ENCODE results near the gene MTHFD1L.
"Not testable (repeated sequence)": the region's sequence is repeated elsewhere in the genome, so short reads cannot be mapped to it uniquely, and the experiment has no call there.

The MTHFD1L gene

DNA sequence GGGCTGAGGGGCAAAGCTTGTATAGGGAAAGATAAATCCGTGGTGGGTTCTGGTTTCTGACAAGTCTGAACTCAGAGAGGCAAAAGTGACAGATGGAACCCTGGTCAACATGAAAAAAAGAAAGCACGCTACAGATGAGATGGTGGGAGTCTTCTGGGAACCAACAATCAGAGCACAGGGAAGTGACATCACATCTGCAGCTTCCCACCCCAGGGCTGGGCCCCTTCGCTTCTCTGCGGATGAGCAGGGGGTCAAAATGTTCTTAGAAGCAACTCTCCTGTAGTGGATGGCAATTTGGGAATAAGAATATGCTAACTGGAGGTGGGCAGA is 245.0 kb downstream of the MTHFD1L start:
- ATAC-seq (ENCODE audit: low read depth) (no peak), DNase-seq (ENCODE audit: low spot score in 2 of 2) (no peak)
- H3K36me3 Mint-ChIP-seq, result no peaks in the 10 kb centered on the region
- H3K4me3 Mint-ChIP-seq, result no peak overlapping the region
- H3K4me1 Mint-ChIP-seq, result no peaks in the 10 kb centered on the region
- no peak overlapping the region for H3K27ac Mint-ChIP-seq
- H3K9me3 Mint-ChIP-seq, result peaks cover 1% of the 10 kb centered on the region
- H3K27me3 Mint-ChIP-seq, result peaks cover 7% of the 10 kb centered on the region

DNA sequence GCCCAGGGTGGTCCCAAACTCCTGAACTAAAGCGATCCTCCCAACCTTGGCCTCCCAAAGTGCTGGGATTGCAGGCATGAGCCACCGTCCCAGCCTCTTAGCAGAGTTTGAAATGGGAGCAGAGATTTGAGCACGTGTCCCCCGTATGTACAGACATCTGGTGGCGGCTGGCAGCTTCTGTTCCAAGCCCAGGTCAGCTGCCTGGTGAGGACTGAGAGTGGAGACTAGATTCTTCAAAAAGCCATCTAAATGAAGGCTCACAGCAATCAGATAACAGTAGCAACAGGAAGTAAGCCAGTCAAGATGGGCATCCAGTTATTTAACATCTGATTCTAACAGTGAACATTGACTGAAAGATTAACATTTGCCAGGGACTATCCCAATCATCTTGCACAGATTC is 246.2 kb downstream of the MTHFD1L start:
- DNase-seq (ENCODE audit: low spot score in 2 of 2) (no peak), ATAC-seq (ENCODE audit: low read depth) (no peak)
- H3K27me3 Mint-ChIP-seq, result peaks cover 7% of the 10 kb centered on the region
- H3K27ac Mint-ChIP-seq, result no peak overlapping the region
- no peaks in the 10 kb centered on the region for H3K4me1 Mint-ChIP-seq
- H3K9me3 Mint-ChIP-seq, result peaks cover 1% of the 10 kb centered on the region
- H3K4me3 Mint-ChIP-seq, result no peak overlapping the region
- H3K36me3 Mint-ChIP-seq, result no peaks in the 10 kb centered on the region

DNA sequence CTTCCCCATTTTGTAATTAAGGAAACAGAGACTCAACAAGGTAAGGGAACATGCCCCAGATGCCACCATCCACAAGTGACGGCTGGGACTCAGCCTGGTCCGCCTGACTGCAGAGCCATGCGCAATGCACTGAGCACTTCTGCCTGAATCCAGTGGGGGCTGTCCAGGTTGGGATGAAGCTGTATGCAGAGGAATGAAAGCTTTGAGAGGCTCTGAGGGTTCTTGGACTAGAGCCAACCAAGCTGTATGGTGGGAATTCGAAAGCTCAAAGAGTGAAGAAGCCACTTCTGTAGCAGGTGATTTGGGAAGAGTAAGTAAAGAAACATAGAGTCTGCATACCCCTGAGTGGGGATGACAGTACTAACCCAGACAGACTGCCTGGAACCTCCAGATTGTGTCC is 246.6 kb downstream of the MTHFD1L start:
- no peaks in the 10 kb centered on the region for H3K4me1 Mint-ChIP-seq
- H3K27ac Mint-ChIP-seq, result no peak overlapping the region
- H3K9me3 Mint-ChIP-seq, result peaks cover 1% of the 10 kb centered on the region
- H3K27me3 Mint-ChIP-seq, result peaks cover 7% of the 10 kb centered on the region
- no peaks in the 10 kb centered on the region for H3K36me3 Mint-ChIP-seq
- DNase-seq (ENCODE audit: low spot score in 2 of 2) (no peak), ATAC-seq (ENCODE audit: low read depth) (no peak)
- no peak overlapping the region for H3K4me3 Mint-ChIP-seq

DNA sequence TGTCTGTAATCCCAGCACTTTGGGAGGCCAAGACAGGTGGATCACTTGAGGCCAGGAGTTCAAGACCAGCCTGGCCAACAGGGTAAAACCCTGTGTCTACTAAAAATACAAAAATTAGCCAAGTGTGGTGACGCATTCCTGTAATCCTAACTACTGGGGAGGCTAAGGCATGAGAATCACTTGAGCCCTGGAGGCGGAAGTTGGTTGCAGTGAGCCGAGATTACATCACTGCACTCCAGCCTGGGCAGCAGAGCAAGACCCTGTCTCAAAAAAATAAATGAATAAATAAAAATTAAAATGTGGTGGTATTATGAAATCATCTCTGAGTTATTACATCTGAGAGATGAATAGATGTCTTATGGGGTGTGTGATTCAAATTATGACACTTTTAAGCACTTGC is 247.4 kb downstream of the MTHFD1L start:
- H3K27me3 Mint-ChIP-seq; H3K9me3 Mint-ChIP-seq; DNase-seq (ENCODE audit: low spot score in 2 of 2); H3K4me1 Mint-ChIP-seq; H3K4me3 Mint-ChIP-seq; H3K36me3 Mint-ChIP-seq; ATAC-seq (ENCODE audit: low read depth); H3K27ac Mint-ChIP-seq: not testable (repeated sequence)

DNA sequence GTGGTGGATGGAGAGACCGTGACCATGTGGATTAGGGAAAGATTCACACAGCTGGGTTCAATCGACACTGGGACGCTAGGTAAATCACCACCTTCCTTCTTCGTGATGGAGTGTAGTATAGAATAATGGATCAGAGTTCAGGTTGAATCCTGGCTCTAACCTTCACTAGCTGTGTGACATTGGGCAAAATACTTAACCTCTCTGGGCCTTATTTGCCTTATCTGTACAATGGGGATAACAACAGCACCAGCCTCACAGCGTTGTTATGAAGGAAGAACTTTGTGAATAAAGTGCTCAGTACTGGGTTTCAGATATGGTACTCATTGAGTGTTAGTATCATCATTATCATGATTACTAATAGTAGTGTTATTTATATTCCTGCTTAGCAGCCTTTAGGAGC is 248.1 kb downstream of the MTHFD1L start:
- no peak for DNase-seq (ENCODE audit: low spot score in 2 of 2)

DNA sequence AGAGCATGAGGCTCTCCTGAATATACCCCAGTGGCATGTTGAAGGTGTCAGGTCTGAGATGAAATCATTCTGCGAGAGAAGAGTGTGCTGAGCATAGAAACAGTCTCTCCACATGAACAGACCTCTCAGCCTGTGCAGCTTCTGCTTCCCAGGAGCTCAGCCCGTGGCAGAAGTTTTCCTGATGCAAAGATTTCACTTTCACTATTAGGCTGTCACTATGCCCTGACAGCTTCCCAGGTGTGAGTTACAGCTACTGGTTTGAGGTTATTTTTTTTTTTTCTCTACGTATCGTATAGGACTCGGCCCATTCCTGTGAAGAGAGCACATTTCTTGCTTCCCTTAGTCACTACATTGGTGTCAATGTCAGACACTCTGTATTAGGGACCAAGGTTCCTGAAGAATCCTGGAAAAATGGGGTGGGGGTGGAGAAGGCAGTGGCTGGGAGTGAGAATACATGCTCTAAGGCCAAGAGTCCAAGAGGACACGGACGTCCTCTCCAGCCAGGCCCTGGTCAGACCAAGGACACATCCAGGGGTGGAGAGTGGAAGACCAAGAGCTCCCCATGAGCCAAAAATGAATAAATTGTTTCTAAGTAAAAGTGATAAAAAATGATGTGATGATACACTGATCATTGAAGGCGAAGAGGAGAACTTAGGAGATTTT is 253.1 kb downstream of the MTHFD1L start:
- peaks cover 3% of the 10 kb centered on the region for H3K27me3 Mint-ChIP-seq
- no peaks in the 10 kb centered on the region for H3K36me3 Mint-ChIP-seq
- no peak for ATAC-seq (ENCODE audit: low read depth)
- no peaks in the 10 kb centered on the region for H3K9me3 Mint-ChIP-seq
- no peak overlapping the region for H3K4me3 Mint-ChIP-seq
- no peaks in the 10 kb centered on the region for H3K4me1 Mint-ChIP-seq
- DNase-seq (ENCODE audit: low spot score in 2 of 2), result no peak
- no peak overlapping the region for H3K27ac Mint-ChIP-seq

More for the DNA sequence above, 248.1 kb downstream of the MTHFD1L start:
- H3K4me3 Mint-ChIP-seq, result no peak overlapping the region
- ATAC-seq (ENCODE audit: low read depth), result no peak
- no peak overlapping the region for H3K27ac Mint-ChIP-seq
- no peaks in the 10 kb centered on the region for H3K4me1 Mint-ChIP-seq
- H3K36me3 Mint-ChIP-seq, result no peaks in the 10 kb centered on the region
- peaks cover 1% of the 10 kb centered on the region for H3K9me3 Mint-ChIP-seq
- peaks cover 7% of the 10 kb centered on the region for H3K27me3 Mint-ChIP-seq

DNA sequence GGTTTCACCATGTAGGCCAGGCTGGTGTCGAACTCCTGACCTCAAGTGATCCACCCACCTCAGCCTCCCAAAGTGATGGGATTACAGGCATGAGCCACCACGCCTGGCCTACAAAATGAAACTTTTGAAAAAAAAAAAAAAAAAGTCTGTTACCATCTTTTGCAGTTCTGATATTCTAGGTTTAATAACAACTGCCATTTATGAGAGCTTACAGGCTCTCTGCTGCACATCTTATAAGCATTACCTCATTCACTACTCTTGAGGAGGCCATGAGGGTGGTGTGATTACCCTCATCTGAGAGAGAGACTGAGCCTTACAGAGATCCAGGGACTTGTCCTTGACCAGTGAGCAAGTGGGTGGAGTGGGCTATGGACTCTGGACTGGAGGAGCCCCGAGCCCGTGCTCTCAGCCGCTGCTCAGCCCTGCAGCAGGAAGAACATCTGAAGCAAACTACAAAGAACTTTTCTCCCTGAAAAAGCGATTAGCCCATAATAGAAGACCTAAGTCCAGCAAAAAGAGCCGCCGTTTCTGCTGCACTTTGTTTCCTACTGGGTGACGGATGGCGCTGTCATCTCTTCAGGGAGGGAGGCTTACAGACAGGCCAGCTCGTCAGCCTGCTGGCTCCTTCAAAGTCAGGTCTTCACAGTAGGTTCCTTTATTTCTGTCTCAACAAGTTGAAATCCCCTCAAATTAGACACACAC is 254.5 kb downstream of the MTHFD1L start:
- no peaks in the 10 kb centered on the region for H3K36me3 Mint-ChIP-seq
- H3K9me3 Mint-ChIP-seq, result no peaks in the 10 kb centered on the region
- DNase-seq (ENCODE audit: low spot score in 2 of 2), result no peak
- no peak overlapping the region for H3K27ac Mint-ChIP-seq
- H3K4me3 Mint-ChIP-seq, result no peak overlapping the region
- peaks cover 3% of the 10 kb centered on the region for H3K27me3 Mint-ChIP-seq
- no peak for ATAC-seq (ENCODE audit: low read depth)
- no peaks in the 10 kb centered on the region for H3K4me1 Mint-ChIP-seq

DNA sequence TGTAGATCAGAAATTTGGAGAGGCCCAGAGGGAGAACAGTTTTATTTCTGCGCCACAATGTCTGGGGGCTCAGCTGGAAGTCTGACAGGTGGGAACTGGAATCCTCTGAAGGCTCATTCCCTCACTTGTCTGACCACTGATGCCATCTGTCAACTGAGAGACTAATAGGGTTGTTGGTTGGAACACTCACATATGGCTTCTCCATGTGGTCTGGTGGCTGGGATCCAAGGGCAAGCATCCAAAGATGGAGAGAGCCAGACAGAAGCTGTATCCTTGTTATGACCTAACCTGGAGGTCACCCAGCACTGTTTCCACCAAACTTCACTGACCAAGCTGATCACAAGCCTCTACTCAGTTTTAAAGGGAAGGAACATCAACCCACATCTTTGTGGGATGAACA is 256.4 kb downstream of the MTHFD1L start:
- Mint-ChIP-seq H3K4me3 (no peak overlapping the region), H3K4me1 (no peaks in the 10 kb centered on the region), H3K36me3 (no peaks in the 10 kb centered on the region), H3K27ac (no peak overlapping the region), H3K9me3 (no peaks in the 10 kb centered on the region), H3K27me3 (peaks cover 2% of the 10 kb centered on the region)
- ATAC-seq (ENCODE audit: low read depth), result no peak
- no peak for DNase-seq (ENCODE audit: low spot score in 2 of 2)

DNA sequence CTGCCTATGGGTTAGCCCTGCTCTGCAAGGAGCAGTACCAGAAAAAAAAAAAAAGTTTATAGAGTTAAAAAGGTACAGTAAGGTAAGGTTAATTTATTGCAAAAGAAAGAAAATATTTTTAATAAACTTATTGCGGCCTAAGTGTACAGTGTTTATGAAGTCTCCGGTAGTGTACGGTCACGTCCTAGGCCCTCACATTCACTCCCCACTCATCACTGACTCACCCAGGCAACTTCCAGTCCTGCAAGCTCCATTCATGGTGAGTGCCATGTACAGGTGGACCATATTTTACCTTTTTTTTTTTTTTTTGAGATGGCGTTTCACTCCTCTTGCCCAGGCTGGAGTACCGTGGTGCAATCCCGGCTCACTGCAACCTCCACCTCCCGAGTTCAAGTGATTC is 258.1 kb downstream of the MTHFD1L start:
- H3K27ac Mint-ChIP-seq, H3K4me3 Mint-ChIP-seq, H3K27me3 Mint-ChIP-seq: not testable (repeated sequence)

DNA sequence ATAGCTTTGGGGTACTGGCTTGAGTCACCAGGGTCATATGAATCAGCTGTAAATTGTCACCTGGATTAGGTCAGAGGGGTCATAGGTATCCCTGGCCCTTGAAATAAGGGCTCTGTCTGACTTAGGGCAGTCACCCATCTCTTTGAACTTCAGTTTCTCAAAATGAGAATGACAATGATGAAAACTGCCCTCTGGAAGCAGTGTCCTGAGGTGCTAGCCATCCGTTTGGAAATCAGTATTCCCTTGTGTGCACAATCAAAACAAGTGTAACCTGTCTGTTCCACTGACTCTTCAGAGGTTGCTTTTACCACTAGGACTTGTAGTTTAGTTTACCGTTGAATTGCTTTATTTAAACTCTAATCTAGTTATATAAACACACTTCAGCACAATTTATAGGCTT is 259.7 kb downstream of the MTHFD1L start:
- H3K4me3 Mint-ChIP-seq, H3K4me1 Mint-ChIP-seq: not testable (repeated sequence)

More for the DNA sequence above, 258.1 kb downstream of the MTHFD1L start:
- H3K36me3 Mint-ChIP-seq; H3K4me1 Mint-ChIP-seq; ATAC-seq (ENCODE audit: low read depth); DNase-seq (ENCODE audit: low spot score in 2 of 2); H3K9me3 Mint-ChIP-seq: not testable (repeated sequence)

DNA sequence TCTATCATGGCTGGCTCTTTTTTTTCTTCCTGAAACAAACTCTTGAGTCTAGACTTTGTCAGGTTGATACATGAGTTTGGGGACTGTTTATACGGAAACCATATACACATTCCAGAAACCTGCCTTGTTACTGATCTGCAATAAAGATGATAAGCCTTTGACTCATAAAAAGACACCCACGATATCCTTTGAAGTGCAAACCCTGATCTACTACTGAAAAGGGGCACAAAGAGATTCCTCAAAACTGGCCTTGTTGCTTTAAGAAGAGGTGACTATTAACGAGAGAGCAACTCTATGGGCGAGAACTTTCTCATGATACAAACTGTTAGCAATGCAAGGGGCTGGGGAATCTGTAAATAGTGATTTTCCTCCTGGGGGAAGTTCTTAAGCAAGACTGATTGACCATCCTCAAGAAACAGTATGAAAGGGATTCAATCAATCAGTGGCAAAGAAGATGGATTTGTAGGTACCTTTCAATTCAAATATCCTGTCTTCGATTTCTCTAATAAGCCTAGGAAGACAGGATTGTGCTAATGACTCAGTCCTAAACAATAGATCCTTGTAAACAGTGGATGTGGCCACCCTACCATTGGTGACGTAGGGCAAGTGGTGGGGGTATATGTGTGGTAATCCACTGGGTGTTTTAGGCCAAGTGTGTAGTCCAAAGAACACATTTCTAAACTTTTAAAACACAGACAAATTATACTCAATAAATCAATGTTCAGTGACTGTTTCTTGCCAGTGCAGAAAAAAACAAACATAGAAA is 260.3 kb downstream of the MTHFD1L start:
- ATAC-seq (ENCODE audit: low read depth); H3K4me1 Mint-ChIP-seq; H3K27ac Mint-ChIP-seq; H3K9me3 Mint-ChIP-seq; DNase-seq (ENCODE audit: low spot score in 2 of 2); H3K4me3 Mint-ChIP-seq; H3K36me3 Mint-ChIP-seq; H3K27me3 Mint-ChIP-seq: not testable (repeated sequence)

More for the DNA sequence above, 259.7 kb downstream of the MTHFD1L start:
- ATAC-seq (ENCODE audit: low read depth); DNase-seq (ENCODE audit: low spot score in 2 of 2); H3K9me3 Mint-ChIP-seq; H3K27me3 Mint-ChIP-seq; H3K36me3 Mint-ChIP-seq; H3K27ac Mint-ChIP-seq: not testable (repeated sequence)

DNA sequence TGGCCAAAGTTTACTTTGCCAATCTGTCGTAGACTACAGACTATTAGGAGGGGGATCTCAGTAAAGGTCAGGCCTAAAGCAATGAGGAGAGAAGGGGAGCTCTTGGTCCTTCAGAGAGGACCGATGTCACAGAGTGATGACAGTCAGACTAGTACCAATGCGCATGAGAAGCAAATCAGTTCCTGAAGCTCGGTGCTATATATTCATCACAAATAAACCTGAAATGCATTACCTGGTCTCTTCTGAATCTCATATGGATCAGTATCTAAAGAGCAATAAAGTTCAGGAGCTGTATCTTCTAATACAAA is 260.9 kb downstream of the MTHFD1L start:
- ATAC-seq (ENCODE audit: low read depth); H3K4me3 Mint-ChIP-seq; H3K36me3 Mint-ChIP-seq; H3K27ac Mint-ChIP-seq; H3K9me3 Mint-ChIP-seq; DNase-seq (ENCODE audit: low spot score in 2 of 2); H3K27me3 Mint-ChIP-seq; H3K4me1 Mint-ChIP-seq: not testable (repeated sequence)

DNA sequence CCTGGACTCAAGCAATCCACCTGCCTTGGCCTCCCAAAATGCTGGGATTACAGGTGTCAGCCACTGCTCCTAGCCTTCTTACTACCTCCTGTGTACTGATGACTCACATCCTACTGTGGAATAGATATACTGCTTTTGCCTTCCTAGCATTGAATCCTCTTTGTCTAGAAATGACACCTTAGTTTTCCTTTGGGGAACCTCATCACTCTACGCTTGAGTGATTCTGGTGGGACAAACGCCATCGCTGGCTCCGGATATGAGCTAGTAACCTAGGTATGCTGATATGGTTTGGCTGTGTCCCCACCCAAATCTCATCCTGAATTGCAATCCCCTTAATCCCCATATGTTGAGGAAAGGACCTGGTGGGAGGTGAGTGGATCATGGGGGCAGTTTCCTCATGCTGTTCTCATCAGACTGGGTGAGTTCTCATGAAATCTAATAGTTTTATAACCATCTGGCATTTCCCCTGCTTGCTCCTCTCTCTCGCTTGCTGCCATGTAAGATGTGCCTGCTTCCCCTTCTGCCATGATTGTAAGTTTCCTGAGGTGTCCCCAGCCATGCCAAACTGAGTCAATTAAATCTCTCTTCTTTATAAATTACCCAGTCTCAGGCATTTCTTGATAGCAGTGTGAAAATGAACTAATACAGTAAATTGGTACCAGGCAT is 261.8 kb downstream of the MTHFD1L start:
- H3K4me1 Mint-ChIP-seq; ATAC-seq (ENCODE audit: low read depth); H3K36me3 Mint-ChIP-seq; H3K4me3 Mint-ChIP-seq; DNase-seq (ENCODE audit: low spot score in 2 of 2); H3K9me3 Mint-ChIP-seq; H3K27ac Mint-ChIP-seq; H3K27me3 Mint-ChIP-seq: not testable (repeated sequence)

DNA sequence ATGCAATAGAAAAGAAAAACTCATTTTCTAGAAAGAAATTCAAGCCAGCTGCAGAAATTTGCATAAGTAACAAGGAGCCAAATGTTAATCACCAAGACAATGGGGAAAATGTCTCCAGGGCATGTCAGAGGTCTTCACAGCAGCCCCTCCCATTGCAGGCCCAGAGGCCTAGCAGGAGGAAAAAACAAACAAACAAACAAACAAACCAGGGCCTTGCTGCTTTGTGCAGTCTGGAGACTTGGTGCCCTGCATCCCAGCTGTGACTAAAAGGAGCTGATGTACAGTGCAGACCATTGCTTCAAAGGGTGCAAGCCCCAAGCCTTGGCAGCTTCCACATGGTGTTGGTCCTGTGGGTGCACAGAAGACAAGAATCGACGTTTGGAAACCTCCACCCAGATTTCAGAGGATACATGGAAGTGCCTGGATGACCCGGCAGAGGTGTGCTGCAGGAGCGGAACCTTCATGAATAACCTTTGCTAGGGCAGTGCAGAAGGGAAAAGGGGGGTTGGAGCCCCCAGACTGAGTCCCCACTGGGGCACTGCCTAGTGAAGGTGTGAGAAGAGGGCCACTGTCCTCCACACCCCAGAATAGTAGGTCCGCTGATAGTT is 263.4 kb downstream of the MTHFD1L start:
- ATAC-seq (ENCODE audit: low read depth) (no peak), DNase-seq (ENCODE audit: low spot score in 2 of 2) (no peak)
- Mint-ChIP-seq H3K9me3 (peaks cover 7% of the 10 kb centered on the region), H3K4me1 (no peaks in the 10 kb centered on the region), H3K27ac (no peak overlapping the region), H3K36me3 (peaks cover 4% of the 10 kb centered on the region), H3K27me3 (no peaks in the 10 kb centered on the region), H3K4me3 (no peak overlapping the region)
